ENCODE results near the gene DPP6. TPM values are rescaled to one million over a fixed set of nuclear protein-coding genes. Genes with fewer than 3 reads are reported as not detected.

Gene DPP6
- total and polyA plus RNA-seq, 2 experiments from 2014 or later, result 0.20 to 0.44 TPM

- DNase-seq (ENCODE audit: low spot score), result no peak
- Histone ChIP-seq H2AFZ (no peak overlapping the region), H3K79me2 (no peaks in the 10 kb centered on the region), H3K27ac (no peak overlapping the region), H3K9me3 (ENCODE audit: low read depth) (no peaks in the 10 kb centered on the region), H3K36me3 (replicated peaks; ENCODE audit: insufficient read depth, low read depth) (no peaks in the 10 kb centered on the region), H3K27me3 (peaks cover 11% of the 10 kb centered on the region), H4K20me1 (ENCODE audit: insufficient read depth, poor library complexity, severe bottlenecking) (no peaks in the 10 kb centered on the region), H3K4me2 (no peak overlapping the region), H3K4me1 (ENCODE audit: insufficient read depth) (no peaks in the 10 kb centered on the region), H3K9me2 (replicated peaks; ENCODE audit: insufficient read depth) (no peaks in the 10 kb centered on the region), H3K4me3 (no peak overlapping the region)
- WGBS (ENCODE audit: low lambda C conversion rate, missing lambda C conversion rate), result 91% methylated on average over 18 of the region's 18 CpGs
- TF ChIP-seq EZH2 (IDR thresholded peaks at IDR 0.05; ENCODE audit: borderline replicate concordance), result no peak
- no peak for TF ChIP-seq CTCF (IDR thresholded peaks at IDR 0.05; ENCODE audit: poor library complexity)
- no peak for TF ChIP-seq EZH2phosphoT487 (IDR thresholded peaks at IDR 0.05; ENCODE audit: low read depth, severe bottlenecking, unreplicated experiment)
Observed at GRCh38 chr7:154872811-154873499, 820.8 kb downstream of the DPP6 start.

- no peak overlapping the region for H3K4me3 ChIP-seq
- peak overlapping the region; percentile 57 for H3K4me2 ChIP-seq
- WGBS (ENCODE audit: low lambda C conversion rate, missing lambda C conversion rate), result 90% methylated on average over 10 of the region's 10 CpGs
- no peaks in the 10 kb centered on the region for H4K20me1 ChIP-seq (ENCODE audit: insufficient read depth, poor library complexity, severe bottlenecking)
- H3K9me2 ChIP-seq (replicated peaks; ENCODE audit: insufficient read depth), result no peaks in the 10 kb centered on the region
- no peak overlapping the region for H3K27ac ChIP-seq
- H3K9me3 ChIP-seq (ENCODE audit: low read depth), result no peaks in the 10 kb centered on the region
- H2AFZ ChIP-seq, result no peak overlapping the region
- H3K79me2 ChIP-seq, result no peaks in the 10 kb centered on the region
- H3K27me3 ChIP-seq, result peaks cover 5% of the 10 kb centered on the region
- TF ChIP-seq EZH2phosphoT487 (IDR thresholded peaks at IDR 0.05; ENCODE audit: low read depth, severe bottlenecking, unreplicated experiment) (no peak), CTCF (IDR thresholded peaks at IDR 0.05; ENCODE audit: poor library complexity) (no peak), EZH2 (IDR thresholded peaks at IDR 0.05; ENCODE audit: borderline replicate concordance) (no peak)
- no peaks in the 10 kb centered on the region for H3K4me1 ChIP-seq (ENCODE audit: insufficient read depth)
- no peaks in the 10 kb centered on the region for H3K36me3 ChIP-seq (replicated peaks; ENCODE audit: insufficient read depth, low read depth)
- DNase-seq (ENCODE audit: low spot score), result no peak
Observed at GRCh38 chr7:154873500-154874121, 821.4 kb downstream of the DPP6 start.

GRCh38 chr7:154874409-154875113 lies 822.4 kb downstream of the DPP6 start:
- H2AFZ ChIP-seq, result no peak overlapping the region

More at GRCh38 chr7:154874409-154875113, 822.4 kb downstream of the DPP6 start:
- Histone ChIP-seq H3K79me2 (no peaks in the 10 kb centered on the region), H3K4me3 (no peak overlapping the region), H3K4me1 (ENCODE audit: insufficient read depth) (no peaks in the 10 kb centered on the region), H3K36me3 (replicated peaks; ENCODE audit: insufficient read depth, low read depth) (no peaks in the 10 kb centered on the region), H3K9me3 (ENCODE audit: low read depth) (no peaks in the 10 kb centered on the region), H3K9me2 (replicated peaks; ENCODE audit: insufficient read depth) (no peaks in the 10 kb centered on the region), H4K20me1 (ENCODE audit: insufficient read depth, poor library complexity, severe bottlenecking) (no peaks in the 10 kb centered on the region), H3K4me2 (peak overlapping the region; percentile 57), H3K27ac (no peak overlapping the region), H3K27me3 (peaks cover 3% of the 10 kb centered on the region)
- TF ChIP-seq CTCF (IDR thresholded peaks at IDR 0.05; ENCODE audit: poor library complexity), result no peak
- no peak for TF ChIP-seq EZH2phosphoT487 (IDR thresholded peaks at IDR 0.05; ENCODE audit: low read depth, severe bottlenecking, unreplicated experiment)
- DNase-seq (ENCODE audit: low spot score), result peak; percentile 55
- 25% methylated on average over 10 of the region's 10 CpGs for WGBS (ENCODE audit: low lambda C conversion rate, missing lambda C conversion rate)
